ENCODE results near the gene GRP.

DNA sequence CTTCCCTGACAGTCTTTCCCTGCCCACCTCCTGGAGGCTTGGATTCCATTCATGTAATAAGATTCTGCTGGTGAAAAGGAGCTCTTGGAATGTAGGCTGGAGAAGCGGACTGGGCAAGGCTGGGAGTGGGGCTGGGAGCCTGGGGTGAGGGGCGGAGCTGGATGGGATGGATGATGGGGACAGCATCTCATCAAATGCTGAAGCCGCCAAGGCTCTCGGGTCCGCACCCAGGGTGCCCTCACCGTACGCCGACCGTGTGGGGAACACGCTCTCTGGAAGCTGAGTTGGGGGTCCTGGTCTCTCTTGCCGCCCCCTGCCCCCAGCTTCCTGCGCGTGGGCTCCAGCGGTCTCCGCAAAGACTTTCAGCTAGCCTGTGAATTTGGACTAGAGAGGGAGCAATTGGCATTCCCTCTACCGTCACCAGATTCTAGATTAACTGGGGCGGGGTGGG lies 44.2 kb downstream of the GRP start:
- TF ChIP-seq POLR2A (IDR thresholded peaks at IDR 0.05; ENCODE audit: low read depth, low read length) (no peak), POLR2AphosphoS5 (IDR thresholded peaks at IDR 0.05; ENCODE audit: low read depth, low read length) (no peak), TAF1 (IDR thresholded peaks at IDR 0.05; ENCODE audit: borderline replicate concordance, low read depth, low read length) (no peak)
